ENCODE results near the gene PWWP2A.

- no peak for TF ChIP-seq CTCF (IDR thresholded peaks at IDR 0.05)
- no peak for TF ChIP-seq EP300 (IDR thresholded peaks at IDR 0.05)
- no peak for TF ChIP-seq POLR2A (IDR thresholded peaks at IDR 0.05)
- no peak for TF ChIP-seq POLR2AphosphoS5 (IDR thresholded peaks at IDR 0.05)
These were observed 705 bp downstream of the PWWP2A start for GRCh38 chr5:160118349-160119141.
